Epithelial cell of proximal tubule (primary cell): ENCODE results near the gene POU6F2. TPM values are rescaled to one million over a fixed set of nuclear protein-coding genes. Genes with fewer than 3 reads are reported as not detected.
"Not testable (repeated sequence)": the region's sequence is repeated elsewhere in the genome, so short reads cannot be mapped to it uniquely, and the experiment has no call there.

Experiments used
- DNase-seq: peaks from one replicate; pipeline ENCODE4 v3.0.0-alpha.2; 2011; ENCODE audit warnings: low read depth
- H3K4me3 ChIP-seq: 2 replicates; pipeline ENCODE4 v1.5.1; 2011; ENCODE audit warnings: low read depth, mild to moderate bottlenecking, low read length
- CTCF ChIP-seq: conservative IDR thresholded peaks from 2 replicates; pipeline ENCODE4 v1.5.1; 2012; ENCODE audit warnings: low read depth, mild to moderate bottlenecking, low read length
- total RNA-seq: library from RNA; depleted of rRNA; stranded (reverse); fragments of >200 nt; gene quantifications from 2 replicates; pipeline ENCODE4 v1.2.3, GENCODE V29; 2015

POU6F2 gene
- total RNA-seq, 1 donor from 2014 or later, result not detected

DNA sequence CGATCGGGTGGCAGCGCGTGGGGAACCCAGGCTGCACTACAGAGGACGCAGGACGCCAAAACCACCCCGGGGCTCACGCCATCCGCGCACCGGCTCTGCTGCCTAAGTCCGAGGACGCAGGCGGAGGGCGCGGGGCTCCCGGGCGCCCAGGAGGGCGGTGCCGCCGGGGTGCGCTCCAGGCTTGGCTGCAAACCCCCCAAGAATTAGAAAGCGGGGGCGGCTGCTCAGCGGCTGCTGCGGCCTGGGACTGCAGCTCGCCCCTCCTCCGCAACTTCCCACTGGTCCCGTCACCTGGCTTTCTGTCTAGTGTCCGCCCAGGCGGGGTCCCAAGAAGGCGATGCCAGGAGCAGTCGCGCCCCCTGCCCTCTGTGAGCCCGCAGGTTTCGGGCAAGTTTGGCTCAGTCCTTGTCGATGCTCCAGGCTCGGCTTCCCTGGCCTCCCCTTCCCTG is 1.7 kb upstream of the POU6F2 start:
- no peak overlapping the region for H3K4me3 ChIP-seq
- no peak for TF ChIP-seq CTCF
- no peak for DNase-seq

GRCh38 chr7:38978491-38978890 is 782 bp downstream of the POU6F2 start:
- no peak for TF ChIP-seq CTCF
- no peak for DNase-seq
- H3K4me3 ChIP-seq, result no peak overlapping the region

- no peak for DNase-seq
- no peak overlapping the region for H3K4me3 ChIP-seq
- TF ChIP-seq CTCF, result no peak
Observed at GRCh38 chr7:38992203-38992602, 14.5 kb downstream of the POU6F2 start.

DNA sequence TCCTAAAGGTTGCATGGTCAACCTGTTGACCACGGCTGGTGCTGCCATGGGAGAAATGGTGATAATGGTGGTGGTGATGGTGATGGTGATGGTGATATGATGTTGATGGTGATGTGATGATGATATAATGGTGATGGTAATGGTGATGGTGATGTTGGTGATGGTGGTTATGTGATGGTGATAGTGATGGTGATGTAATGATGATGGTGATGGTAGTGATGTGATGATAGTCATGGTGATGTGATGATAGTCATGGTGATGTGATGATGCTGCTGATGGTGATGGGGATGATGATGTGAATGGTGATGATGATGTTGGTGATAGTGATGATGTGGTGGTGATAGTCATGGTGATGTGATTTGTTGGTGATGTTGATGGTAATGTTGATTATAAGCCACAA is 23.9 kb downstream of the POU6F2 start:
- no peak for DNase-seq
- no peak for TF ChIP-seq CTCF
- no peak overlapping the region for H3K4me3 ChIP-seq

DNA sequence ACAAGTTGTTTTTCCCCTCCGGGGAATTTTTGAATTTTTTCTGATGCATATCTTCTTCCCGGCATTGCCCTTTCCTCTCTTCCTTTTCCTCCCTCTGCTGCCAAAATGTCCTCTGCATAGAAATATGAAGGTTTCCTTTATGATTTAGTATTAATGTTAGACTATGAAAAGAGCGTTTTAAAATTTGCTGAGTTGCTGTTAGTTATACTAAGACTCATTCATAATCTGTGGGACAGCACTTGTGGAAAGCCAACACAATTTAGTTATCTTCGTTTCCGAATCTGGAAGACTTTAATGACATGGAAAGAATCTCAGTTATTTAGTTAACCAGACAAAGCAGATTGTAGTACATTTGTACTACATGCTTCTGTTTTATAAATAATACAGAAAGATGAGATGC is 25.0 kb downstream of the POU6F2 start:
- no peak for TF ChIP-seq CTCF
- H3K4me3 ChIP-seq, result no peak overlapping the region
- DNase-seq, result no peak

DNA sequence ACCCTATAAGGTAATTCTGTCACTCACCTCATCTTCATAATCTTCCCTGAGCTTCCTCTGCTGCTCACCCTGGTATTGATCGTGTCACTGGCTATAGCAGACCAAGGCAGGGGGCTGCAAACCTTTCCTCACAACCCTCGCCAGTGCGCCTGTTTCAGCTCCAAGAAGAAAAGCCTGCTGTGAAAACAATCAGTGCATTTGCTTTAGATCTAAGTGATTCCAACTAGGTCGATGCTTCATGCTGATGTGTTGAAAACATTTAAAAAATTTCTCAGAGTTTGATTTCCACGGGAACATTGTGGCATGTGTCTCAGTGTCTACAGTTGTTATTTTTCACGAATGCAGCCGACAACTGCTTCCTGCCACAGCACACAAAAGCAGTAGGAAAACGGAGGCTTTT is 27.3 kb downstream of the POU6F2 start:
- DNase-seq, result no peak
- H3K4me3 ChIP-seq, result no peak overlapping the region
- TF ChIP-seq CTCF, result no peak

DNA sequence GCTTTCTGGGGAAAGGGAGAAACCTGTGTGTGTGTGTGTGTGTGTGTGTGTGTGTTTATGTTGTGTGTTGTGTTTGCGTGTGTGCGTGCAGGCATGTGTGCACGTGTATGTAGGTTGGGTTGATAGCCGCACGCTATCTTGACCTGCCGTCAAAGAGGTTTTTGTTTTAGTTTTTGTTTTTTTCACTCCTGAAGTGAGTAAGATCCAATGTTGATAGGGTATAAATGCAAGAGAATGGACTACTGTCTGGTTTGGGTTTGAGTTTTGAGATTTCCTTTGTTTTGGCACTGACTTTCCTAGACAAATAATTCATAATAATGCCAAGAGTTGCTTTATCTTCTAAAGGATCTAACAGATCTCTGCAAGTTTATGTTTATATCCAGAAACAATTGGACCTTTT is 27.8 kb downstream of the POU6F2 start:
- DNase-seq, result no peak
- no peak overlapping the region for H3K4me3 ChIP-seq
- no peak for TF ChIP-seq CTCF

DNA sequence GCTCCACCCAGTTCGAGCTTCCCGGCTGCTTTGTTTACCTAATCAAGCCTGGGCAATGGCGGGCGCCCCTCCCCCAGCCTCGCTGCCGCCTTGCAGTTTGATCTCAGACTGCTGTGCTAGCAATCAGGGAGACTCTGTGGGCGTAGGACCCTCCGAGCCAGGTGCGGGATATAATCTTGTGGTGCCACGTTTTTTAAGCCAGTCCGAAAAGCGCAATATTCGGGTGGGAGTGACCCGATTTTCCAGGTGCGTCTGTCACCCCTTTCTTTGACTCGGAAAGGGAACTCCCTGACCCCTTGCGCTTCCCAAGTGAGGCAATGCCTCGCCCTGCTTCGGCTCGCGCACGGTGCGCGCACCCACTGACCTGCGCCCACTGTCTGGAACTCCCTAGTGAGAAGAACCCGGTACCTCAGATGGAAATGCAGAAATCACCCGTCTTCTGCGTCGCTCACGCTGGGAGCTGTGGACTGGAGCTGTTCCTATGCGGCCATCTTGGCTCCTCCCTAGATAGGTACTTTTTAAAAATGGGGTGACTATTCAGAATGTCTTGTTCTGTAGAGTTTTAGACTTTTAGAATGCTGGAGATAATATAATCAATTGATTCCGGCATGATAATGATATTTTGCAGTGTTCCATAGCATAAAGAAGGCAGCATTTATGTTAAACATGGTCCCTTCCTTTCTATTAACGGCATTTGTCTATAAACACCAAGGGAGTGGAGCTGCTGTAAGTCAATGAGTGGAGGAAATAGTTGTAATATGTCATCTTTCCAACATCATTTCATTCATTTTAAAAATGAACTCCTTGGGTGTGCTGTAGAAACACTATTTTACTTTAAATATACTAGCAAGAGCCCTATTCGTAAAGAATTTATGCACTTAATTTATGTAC is 35.6 kb downstream of the POU6F2 start:
- not testable (repeated sequence) for H3K4me3 ChIP-seq, DNase-seq
